ENCODE data around the gene NCOA3. TPM values are rescaled to one million over a fixed set of nuclear protein-coding genes. Genes with fewer than 3 reads are reported as not detected.
A peak's percentile ranks its signal among the peaks of the same experiment; 100 is the strongest.

Gene NCOA3
- total RNA-seq, 6 donors from 2014 or later: 27.9 to 54.7 (median 38.9) TPM

- TF ChIP-seq CTCF (IDR thresholded peaks at IDR 0.05): no peak
- no peak for TF ChIP-seq EP300 (IDR thresholded peaks at IDR 0.05)
- no peak for TF ChIP-seq POLR2AphosphoS5 (IDR thresholded peaks at IDR 0.05)
- TF ChIP-seq POLR2A (IDR thresholded peaks at IDR 0.05): no peak
- no peaks in the 10 kb centered on the region for H3K27me3 ChIP-seq
- H3K36me3 ChIP-seq: no peaks in the 10 kb centered on the region
- no peak overlapping the region for H3K27ac ChIP-seq
- WGBS, 2 donors: 89 to 93% methylated on average over 4 of the region's 4 CpGs
- H3K4me3 ChIP-seq: no peak overlapping the region
- no peaks in the 10 kb centered on the region for H3K9me3 ChIP-seq
- DNase-seq (no peak), ATAC-seq (ENCODE audit: low FRiP score in 2 of 2) (no peak)
- H3K4me1 ChIP-seq: peaks cover 0 to 5% (median 0%) of the 10 kb centered on the region in 4 donors
Measured at GRCh38 chr20:47475419-47476044, 26.2 kb upstream of the NCOA3 start.

DNA sequence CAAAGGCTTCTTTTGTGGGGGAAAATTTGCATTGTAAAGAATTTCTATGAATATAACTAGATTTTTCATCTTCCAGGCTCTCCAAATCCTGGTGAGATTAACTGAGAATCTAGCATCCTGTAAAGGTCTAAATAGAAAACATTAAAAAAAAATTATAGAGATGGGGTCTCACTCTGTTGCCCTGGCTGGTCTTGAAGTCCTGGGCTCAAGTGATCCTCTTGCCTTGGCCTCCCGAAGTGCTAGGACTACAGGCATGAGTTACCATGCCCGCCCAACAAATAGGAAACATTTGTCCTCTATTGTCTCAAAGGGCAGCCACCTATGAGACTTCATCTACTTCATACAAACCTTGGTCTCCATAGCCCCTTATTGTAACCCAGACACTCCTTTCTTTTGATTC is 25.2 kb upstream of the NCOA3 start:
- 95 to 100% methylated on average over 2 of the region's 2 CpGs for WGBS, 2 donors

DNA sequence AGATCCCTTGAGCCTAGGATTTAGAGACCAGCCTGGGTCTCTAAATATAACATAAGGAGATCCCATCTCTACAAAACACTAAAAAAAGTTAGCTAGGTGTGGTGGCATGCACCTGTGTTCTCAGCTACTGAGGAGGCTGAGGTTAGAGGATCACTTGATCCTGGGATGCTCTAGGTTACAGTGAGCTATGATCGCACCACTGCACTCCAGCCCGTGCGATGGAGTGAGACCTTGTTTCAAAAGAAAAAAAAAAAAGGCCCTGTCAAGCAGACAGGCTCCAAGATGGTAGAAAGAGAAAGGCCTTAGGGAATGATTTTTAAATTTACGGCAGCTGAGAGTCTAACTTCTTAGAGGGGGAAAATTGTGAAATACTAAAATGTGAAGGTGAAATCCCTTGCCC is 22.6 kb upstream of the NCOA3 start:
- no peaks in the 10 kb centered on the region for H3K36me3 ChIP-seq
- 96 to 97% methylated on average over 4 of the region's 4 CpGs for WGBS, 2 donors
- ATAC-seq (ENCODE audit: low FRiP score in 2 of 2): no peak
- H3K27me3 ChIP-seq: no peaks in the 10 kb centered on the region
- no peak overlapping the region for H3K4me3 ChIP-seq
- H3K4me1 ChIP-seq: peaks cover 0 to 5% (median 0%) of the 10 kb centered on the region in 4 donors
- TF ChIP-seq POLR2AphosphoS5 (IDR thresholded peaks at IDR 0.05) (no peak), EP300 (IDR thresholded peaks at IDR 0.05) (no peak), CTCF (IDR thresholded peaks at IDR 0.05) (no peak), POLR2A (IDR thresholded peaks at IDR 0.05) (no peak)
- H3K27ac ChIP-seq: peak overlapping the region in 1 of 4 donors; percentile 49
- no peaks in the 10 kb centered on the region for H3K9me3 ChIP-seq
- DNase-seq: no peak

More for the DNA sequence above, 25.2 kb upstream of the NCOA3 start:
- DNase-seq: no peak
- Histone ChIP-seq H3K36me3 (no peaks in the 10 kb centered on the region), H3K4me3 (no peak overlapping the region), H3K4me1 (peaks cover 0 to 5% (median 0%) of the 10 kb centered on the region in 4 donors), H3K27me3 (no peaks in the 10 kb centered on the region), H3K9me3 (no peaks in the 10 kb centered on the region), H3K27ac (no peak overlapping the region)
- no peak for ATAC-seq (ENCODE audit: low FRiP score in 2 of 2)
- TF ChIP-seq EP300 (IDR thresholded peaks at IDR 0.05) (no peak), POLR2AphosphoS5 (IDR thresholded peaks at IDR 0.05) (no peak), CTCF (IDR thresholded peaks at IDR 0.05) (no peak), POLR2A (IDR thresholded peaks at IDR 0.05) (no peak)

- no peaks in the 10 kb centered on the region for H3K36me3 ChIP-seq
- no peaks in the 10 kb centered on the region for H3K27me3 ChIP-seq
- DNase-seq (no peak), ATAC-seq (ENCODE audit: low FRiP score in 2 of 2) (no peak)
- H3K4me1 ChIP-seq: peaks cover 0 to 5% (median 0%) of the 10 kb centered on the region in 4 donors
- peak overlapping the region in 1 of 4 donors; percentile 49 for H3K27ac ChIP-seq
- TF ChIP-seq POLR2AphosphoS5 (IDR thresholded peaks at IDR 0.05) (no peak), CTCF (IDR thresholded peaks at IDR 0.05) (no peak), POLR2A (IDR thresholded peaks at IDR 0.05) (no peak), EP300 (IDR thresholded peaks at IDR 0.05) (no peak)
- no peak overlapping the region for H3K4me3 ChIP-seq
- no peaks in the 10 kb centered on the region for H3K9me3 ChIP-seq
Measured at GRCh38 chr20:47479506-47479905, 22.2 kb upstream of the NCOA3 start.

DNA sequence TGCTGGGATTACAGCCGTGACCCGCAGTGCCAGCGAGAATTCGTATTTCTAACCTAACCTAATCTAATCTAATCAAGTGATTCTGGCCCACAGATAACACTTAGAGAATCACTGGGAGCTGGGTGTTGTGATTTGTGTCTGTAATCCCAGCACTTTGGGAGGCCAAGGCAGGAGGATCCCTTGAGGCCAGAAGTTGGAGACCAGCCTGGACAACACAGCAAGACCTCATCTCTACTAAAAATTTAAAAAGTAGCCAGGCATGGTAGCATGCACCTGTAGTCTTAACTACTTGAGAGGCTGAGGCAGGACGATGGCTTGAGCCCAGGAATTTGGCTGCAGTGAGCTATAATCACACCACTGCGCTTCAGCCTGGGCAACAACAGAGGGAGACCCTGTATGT is 21.4 kb upstream of the NCOA3 start:
- no peak for TF ChIP-seq CTCF (IDR thresholded peaks at IDR 0.05)
- no peak for TF ChIP-seq POLR2A (IDR thresholded peaks at IDR 0.05)
- no peak for TF ChIP-seq POLR2AphosphoS5 (IDR thresholded peaks at IDR 0.05)
- TF ChIP-seq EP300 (IDR thresholded peaks at IDR 0.05): no peak
- DNase-seq (no peak), ATAC-seq (ENCODE audit: low FRiP score in 2 of 2) (no peak)
- H3K27me3 ChIP-seq: no peaks in the 10 kb centered on the region
- H3K9me3 ChIP-seq: no peaks in the 10 kb centered on the region
- WGBS, 2 donors: 93 to 96% methylated on average over 6 of the region's 6 CpGs
- H3K4me1 ChIP-seq: peaks cover 0 to 5% (median 0%) of the 10 kb centered on the region in 4 donors
- H3K4me3 ChIP-seq: no peak overlapping the region
- no peaks in the 10 kb centered on the region for H3K36me3 ChIP-seq
- H3K27ac ChIP-seq: peak overlapping the region in 1 of 4 donors; percentile 49
